ENCODE measurements around the gene MED13.
"Not testable (repeated sequence)": the region's sequence is repeated elsewhere in the genome, so short reads cannot be mapped to it uniquely, and the experiment has no call there.

The MED13 gene

DNA sequence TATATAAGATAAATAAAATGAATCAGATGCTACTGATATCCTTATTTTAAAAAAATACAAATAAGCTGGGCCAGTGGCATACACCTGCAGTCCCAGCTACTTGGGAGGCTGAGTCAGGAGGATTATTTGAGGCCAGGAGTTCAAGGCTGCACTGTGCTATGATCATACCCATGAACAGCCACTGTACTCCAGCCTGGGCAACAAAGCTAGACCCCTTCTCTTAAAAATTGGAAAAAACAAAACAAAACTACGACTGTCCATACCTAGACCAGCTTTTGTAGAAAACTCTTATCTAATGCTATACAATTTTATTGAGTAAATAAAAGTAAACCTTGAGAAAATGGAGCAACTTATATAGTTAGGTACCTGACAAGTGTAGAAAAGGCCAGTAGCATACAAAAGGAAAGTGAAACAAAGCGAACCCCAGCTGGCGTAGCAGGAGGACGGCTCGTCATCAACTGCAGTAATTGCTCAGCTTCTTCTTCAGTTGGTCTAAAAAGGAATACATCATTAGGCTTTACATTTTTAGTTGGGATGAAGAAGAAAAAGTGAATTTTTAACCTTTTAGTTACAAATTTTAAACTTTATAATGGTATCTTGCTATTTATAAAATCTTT lies 160.9 kb downstream of the MED13 start:
- no peak for DNase-seq

DNA sequence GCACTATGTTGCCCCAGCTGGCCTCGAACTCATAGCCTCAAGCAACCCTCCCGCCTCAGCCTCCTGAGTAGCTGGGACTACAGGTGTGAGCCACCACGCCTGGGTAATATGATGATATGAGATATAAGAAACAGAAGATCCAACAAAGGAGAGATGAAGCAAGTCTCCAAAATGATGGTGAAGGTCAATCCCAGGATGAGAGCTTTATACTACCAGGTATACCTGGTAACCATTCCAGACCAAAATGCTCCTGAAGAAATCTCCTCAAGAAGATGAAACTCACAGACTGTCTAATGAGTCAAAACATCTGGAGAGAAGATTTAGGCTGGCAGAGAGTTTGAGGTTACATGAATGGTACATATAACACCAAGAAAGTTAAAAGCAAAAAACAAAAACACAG lies 161.8 kb downstream of the MED13 start:
- DNase-seq: no peak

DNA sequence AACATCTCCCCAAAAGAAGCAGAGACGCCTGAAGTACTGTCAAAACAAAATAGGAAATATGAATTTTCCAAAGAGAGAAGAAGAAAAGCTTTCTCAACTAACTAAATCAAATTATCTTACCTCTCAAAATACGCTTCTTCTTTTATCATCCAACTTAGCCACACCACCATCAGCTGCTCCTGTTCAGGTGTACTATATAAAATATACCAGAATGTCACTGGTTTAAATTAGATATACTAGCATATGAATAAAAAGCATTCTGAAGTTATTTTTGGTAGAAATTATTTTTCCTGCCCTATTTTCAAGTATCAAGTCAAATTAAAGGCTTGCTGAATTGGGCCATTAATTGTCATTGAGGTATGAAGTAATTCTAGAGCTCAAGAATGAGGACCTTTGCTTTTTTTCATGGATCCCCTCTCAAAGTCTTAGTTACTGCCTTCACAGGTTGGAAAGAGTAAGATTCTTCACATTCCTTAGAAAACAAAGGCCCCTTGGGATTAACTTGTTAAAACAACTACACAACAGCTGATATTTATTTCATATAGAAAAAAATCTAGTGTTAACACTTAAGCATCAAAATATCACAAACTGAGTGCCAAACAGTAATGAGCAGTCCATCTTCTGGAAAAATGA lies 167.4 kb downstream of the MED13 start:
- no peak for DNase-seq

DNA sequence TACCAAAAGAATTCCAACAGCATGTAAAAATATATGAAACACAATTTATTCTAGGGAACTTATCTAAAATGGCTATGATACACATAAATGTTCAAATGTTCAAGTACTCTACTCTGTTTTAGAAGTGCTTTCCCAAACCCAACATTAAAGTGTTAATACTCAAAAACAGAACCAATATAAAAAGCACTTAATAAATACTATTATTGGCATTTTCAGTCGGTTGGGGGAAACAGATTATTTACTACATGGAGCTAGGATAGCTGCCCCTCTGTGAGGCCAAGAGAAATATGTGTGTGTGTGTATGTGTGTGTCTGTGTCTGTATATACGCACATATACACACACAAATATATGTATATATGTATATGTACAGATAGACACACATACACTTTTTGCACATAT lies 169.7 kb downstream of the MED13 start:
- DNase-seq: no peak

DNA sequence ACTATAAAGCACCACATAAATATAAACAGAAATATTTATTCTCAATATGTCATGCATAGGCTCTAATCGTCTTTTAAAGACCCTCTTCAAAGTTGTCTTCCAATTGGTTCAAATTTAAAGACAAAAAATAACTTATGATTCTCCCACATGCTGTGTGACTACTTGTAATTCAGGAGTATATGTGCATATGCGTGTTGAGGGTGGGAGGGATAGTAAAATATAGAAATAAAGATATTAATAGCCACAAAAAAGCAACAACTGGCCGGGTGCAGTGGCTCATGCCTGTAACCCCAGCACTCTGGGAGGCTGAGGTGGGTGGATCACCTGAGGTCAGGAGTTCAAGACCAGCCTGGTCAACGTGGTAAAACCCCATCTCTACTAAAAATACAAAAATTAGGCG lies 170.8 kb downstream of the MED13 start:
- not testable (repeated sequence) for DNase-seq

All from GDM1 (cell line).